ENCODE data around the gene CALHM5. TPM values are rescaled to one million over a fixed set of nuclear protein-coding genes. Genes with fewer than 3 reads are reported as not detected.

The CALHM5 gene
- total RNA-seq, 2 experiments from 2014 or later: not detected

GRCh38 chr6:116564311-116564710 lies 52.9 kb downstream of the CALHM5 start:
- CTCF ChIA-PET: interaction anchor here (0.5 to 1.4 kb wide), 2 partner anchors 276 to 286 kb away, joined by 3 to 4 read pairs; no protein-coding TSS in a partner anchor

GRCh38 chr6:116564921-116565872 lies 53.8 kb downstream of the CALHM5 start:
- H3K4me3 Mint-ChIP-seq: no peak overlapping the region
- H3K9me3 Mint-ChIP-seq (ENCODE audit: low read depth): no peaks in the 10 kb centered on the region
- ATAC-seq (peak; percentile 37), DNase-seq (no peak)
- peaks cover 20% of the 10 kb centered on the region for H3K27me3 Mint-ChIP-seq
- H3K36me3 Mint-ChIP-seq: no peaks in the 10 kb centered on the region
- H3K4me1 Mint-ChIP-seq: peaks cover 14% of the 10 kb centered on the region
- CTCF ChIA-PET: interaction anchor here (0.8 to 1.4 kb wide), 2 partner anchors 277 to 304 kb away, joined by 3 to 4 read pairs; no protein-coding TSS in a partner anchor
- H3K27ac Mint-ChIP-seq: no peak overlapping the region

More at GRCh38 chr6:116564311-116564710, 52.9 kb downstream of the CALHM5 start:
- H3K27ac Mint-ChIP-seq: no peak overlapping the region
- H3K4me3 Mint-ChIP-seq: no peak overlapping the region
- peaks cover 9% of the 10 kb centered on the region for H3K4me1 Mint-ChIP-seq
- no peak for DNase-seq
- peaks cover 20% of the 10 kb centered on the region for H3K27me3 Mint-ChIP-seq
- no peaks in the 10 kb centered on the region for H3K9me3 Mint-ChIP-seq (ENCODE audit: low read depth)
- H3K36me3 Mint-ChIP-seq: no peaks in the 10 kb centered on the region
- no peak for ATAC-seq

- H3K27ac Mint-ChIP-seq: no peak overlapping the region
- CTCF ChIA-PET: no interaction called here
- DNase-seq (no peak), ATAC-seq (no peak)
- peaks cover 16% of the 10 kb centered on the region for H3K27me3 Mint-ChIP-seq
- no peaks in the 10 kb centered on the region for H3K36me3 Mint-ChIP-seq
- H3K4me1 Mint-ChIP-seq: peaks cover 26% of the 10 kb centered on the region
- no peaks in the 10 kb centered on the region for H3K9me3 Mint-ChIP-seq (ENCODE audit: low read depth)
- no peak overlapping the region for H3K4me3 Mint-ChIP-seq
Observed at GRCh38 chr6:116568111-116568510, 56.7 kb downstream of the CALHM5 start.

GRCh38 chr6:116568821-116569755 lies 57.6 kb downstream of the CALHM5 start:
- no peak overlapping the region for H3K4me3 Mint-ChIP-seq
- ATAC-seq: no peak

GRCh38 chr6:116570856-116571682 lies 59.6 kb downstream of the CALHM5 start, which contains the start of gene RWDD1:
Gene RWDD1 (plus strand): TSS chr6:116571504. CDS start chr6:116571583, 79 bp downstream.
- Mint-ChIP-seq H3K4me3 (peak within 1 kb of the TSS; percentile 96), H3K4me1 (peaks cover 37% of the 10 kb centered on the region), H3K27me3 (no peaks in the 10 kb centered on the region), H3K27ac (peak within 1 kb of the TSS; percentile 97), H3K9me3 (ENCODE audit: low read depth) (no peaks in the 10 kb centered on the region), H3K36me3 (peaks cover 10% of the 10 kb centered on the region)
- DNase-seq (peak; percentile 99), ATAC-seq (peak; percentile 93)
- CTCF ChIA-PET: interaction anchor here (0.9 to 2.8 kb wide), 8 partner anchors 9 to 318 kb away, joined by 3 to 27 read pairs (median 3); partner anchors contain the start of genes RSPH4A and TSPYL4

More at GRCh38 chr6:116568821-116569755, 57.6 kb downstream of the CALHM5 start:
- Mint-ChIP-seq H3K36me3 (peaks cover 2% of the 10 kb centered on the region), H3K9me3 (ENCODE audit: low read depth) (no peaks in the 10 kb centered on the region), H3K27ac (no peak overlapping the region), H3K4me1 (peaks cover 35% of the 10 kb centered on the region), H3K27me3 (peaks cover 10% of the 10 kb centered on the region)
- no peak for DNase-seq
- CTCF ChIA-PET: interaction anchor here (0.6 kb wide), 1 partner anchor 231 kb away, joined by 3 read pairs; no protein-coding TSS in a partner anchor

- no peaks in the 10 kb centered on the region for H3K9me3 Mint-ChIP-seq (ENCODE audit: low read depth)
- CTCF ChIA-PET: interaction anchor here (0.9 to 2.8 kb wide), 10 partner anchors 10 to 318 kb away, joined by 3 to 27 read pairs (median 3); partner anchors contain the start of genes RSPH4A, TSPYL1 and TSPYL4
- H3K27ac Mint-ChIP-seq: peak overlapping the region; percentile 97
- ATAC-seq (no peak), DNase-seq (no peak)
- peak overlapping the region; percentile 96 for H3K4me3 Mint-ChIP-seq
- H3K27me3 Mint-ChIP-seq: no peaks in the 10 kb centered on the region
- H3K36me3 Mint-ChIP-seq: peaks cover 15% of the 10 kb centered on the region
- peaks cover 40% of the 10 kb centered on the region for H3K4me1 Mint-ChIP-seq
Observed at GRCh38 chr6:116571683-116572000, 60.2 kb downstream of the CALHM5 start.

- peak overlapping the region; percentile 96 for H3K4me3 Mint-ChIP-seq
- ATAC-seq (no peak), DNase-seq (no peak)
- H3K4me1 Mint-ChIP-seq: peaks cover 43% of the 10 kb centered on the region
- H3K27me3 Mint-ChIP-seq: no peaks in the 10 kb centered on the region
- peak overlapping the region; percentile 97 for H3K27ac Mint-ChIP-seq
- peaks cover 17% of the 10 kb centered on the region for H3K36me3 Mint-ChIP-seq
- CTCF ChIA-PET: interaction anchor here (1.0 to 2.8 kb wide), 8 partner anchors 9 to 295 kb away, joined by 3 to 27 read pairs (median 3); partner anchors contain the start of gene TSPYL1
- H3K9me3 Mint-ChIP-seq (ENCODE audit: low read depth): no peaks in the 10 kb centered on the region
Observed at GRCh38 chr6:116572162-116572561, 60.7 kb downstream of the CALHM5 start.

Other genes with a start within 250 kb of the CALHM5 start
- gene TSPYL1, start 231.7 kb upstream of the CALHM5 start, total RNA-seq: 10 to 100 TPM; 39.5 to 41.3 TPM
- gene DSE, start 140.7 kb upstream of the CALHM5 start, total RNA-seq: 1 to 10 TPM; 5.7 to 7.1 TPM
- 10 to 100 TPM in 1 of 2 experiments, 1 to 10 TPM in 1; 3.8 to 13.8 TPM for gene CALHM6, start 50.3 kb upstream of the CALHM5 start, total RNA-seq
- gene TRAPPC3L, start 34.0 kb downstream of the CALHM5 start, total RNA-seq: not detected
- gene CALHM4, start 42.1 kb downstream of the CALHM5 start, total RNA-seq: not detected
- 10 to 100 TPM; 39.9 to 44.2 TPM for gene RWDD1, start 59.9 kb downstream of the CALHM5 start, total RNA-seq
- gene RSPH4A, start 104.8 kb downstream of the CALHM5 start, total RNA-seq: under 1 TPM; 0.09 to 0.18 TPM
- gene ZUP1, start 157.1 kb downstream of the CALHM5 start, total RNA-seq: 10 to 100 TPM; 19.1 to 19.7 TPM
- gene KPNA5, start 169.6 kb downstream of the CALHM5 start, total RNA-seq: 1 to 10 TPM; 7.3 to 8.6 TPM